ENCODE data around the gene NDUFA7. TPM values are rescaled to one million over a fixed set of nuclear protein-coding genes. Genes with fewer than 3 reads are reported as not detected.

The NDUFA7 gene
- polyA plus RNA-seq, 3 donors = 49.9 to 153 (median 133) TPM

GRCh38 chr19:8329996-8330395 lies 8.8 kb upstream of the NDUFA7 start:
- no peak overlapping the region for H3K4me3 ChIP-seq (replicated peaks in 1 of 3; ENCODE audit: low read depth in 2 of 3, low read length in 3 of 3)
- Mint-ChIP-seq H3K27ac (no peak overlapping the region), H3K9me3 (peaks cover 0 to 19% (median 10%) of the 10 kb centered on the region in 7 donors), H3K27me3 (ENCODE audit: low read depth in 3 of 3) (peaks cover 46 to 57% (median 48%) of the 10 kb centered on the region in 3 donors), H3K4me3 (no peak overlapping the region), H3K36me3 (no peaks in the 10 kb centered on the region), H3K4me1 (no peaks in the 10 kb centered on the region)
- no peak overlapping the region for H2AFZ ChIP-seq (ENCODE audit: insufficient read depth, low read depth, low read length, poor library complexity, severe bottlenecking)
- intact Hi-C loops (cut with micrococcal nuclease) = no loop called here
- H3K36me3 ChIP-seq (replicated peaks in 1 of 2; ENCODE audit: control insufficient read depth in 1 of 2, insufficient read depth in 2 of 2, low read length in 2 of 2) = no peaks in the 10 kb centered on the region
- DNase-seq = no peak
- H3K27me3 ChIP-seq (ENCODE audit: control insufficient read depth in 2 of 2, insufficient read depth in 2 of 2, low read length in 2 of 2) = peaks cover 12 to 20% of the 10 kb centered on the region in 2 donors
- H3K27ac ChIP-seq (ENCODE audit: low read depth in 1 of 2, low read length in 2 of 2) = no peak overlapping the region
- H3K4me1 ChIP-seq (ENCODE audit: control insufficient read depth in 1 of 2, insufficient read depth in 2 of 2, low read length in 2 of 2) = peaks cover 0 to 4% of the 10 kb centered on the region in 2 donors
- no peaks in the 10 kb centered on the region for H3K79me2 ChIP-seq (ENCODE audit: insufficient read depth, low read length)
- peaks cover 3 to 4% of the 10 kb centered on the region in 2 donors for H3K9me3 ChIP-seq (replicated peaks in 1 of 2; ENCODE audit: control insufficient read depth in 1 of 2, insufficient read depth in 1 of 2, low read length in 2 of 2)
- TF ChIP-seq, protein P1, sequence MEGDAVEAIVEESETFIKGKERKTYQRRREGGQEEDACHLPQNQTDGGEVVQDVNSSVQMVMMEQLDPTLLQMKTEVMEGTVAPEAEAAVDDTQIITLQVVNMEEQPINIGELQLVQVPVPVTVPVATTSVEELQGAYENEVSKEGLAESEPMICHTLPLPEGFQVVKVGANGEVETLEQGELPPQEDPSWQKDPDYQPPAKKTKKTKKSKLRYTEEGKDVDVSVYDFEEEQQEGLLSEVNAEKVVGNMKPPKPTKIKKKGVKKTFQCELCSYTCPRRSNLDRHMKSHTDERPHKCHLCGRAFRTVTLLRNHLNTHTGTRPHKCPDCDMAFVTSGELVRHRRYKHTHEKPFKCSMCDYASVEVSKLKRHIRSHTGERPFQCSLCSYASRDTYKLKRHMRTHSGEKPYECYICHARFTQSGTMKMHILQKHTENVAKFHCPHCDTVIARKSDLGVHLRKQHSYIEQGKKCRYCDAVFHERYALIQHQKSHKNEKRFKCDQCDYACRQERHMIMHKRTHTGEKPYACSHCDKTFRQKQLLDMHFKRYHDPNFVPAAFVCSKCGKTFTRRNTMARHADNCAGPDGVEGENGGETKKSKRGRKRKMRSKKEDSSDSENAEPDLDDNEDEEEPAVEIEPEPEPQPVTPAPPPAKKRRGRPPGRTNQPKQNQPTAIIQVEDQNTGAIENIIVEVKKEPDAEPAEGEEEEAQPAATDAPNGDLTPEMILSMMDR (IDR thresholded peaks at IDR 0.05) = no peak
- WGBS (ENCODE audit: insufficient coverage) = 56% methylated on average over 2 of the region's 3 CpGs
- no peaks in the 10 kb centered on the region for H4K20me1 ChIP-seq (ENCODE audit: insufficient read depth, low read length)
- H3K9ac ChIP-seq (ENCODE audit: insufficient read depth, low read length, poor library complexity, severe bottlenecking) = no peak overlapping the region
- no peak overlapping the region for H3K4me2 ChIP-seq (replicated peaks; ENCODE audit: extremely low read depth, low read length, poor library complexity, severe bottlenecking)

- peaks cover 15 to 17% of the 10 kb centered on the region in 2 donors for H3K4me1 ChIP-seq (ENCODE audit: control insufficient read depth in 1 of 2, insufficient read depth in 2 of 2, low read length in 2 of 2)
- H3K9ac ChIP-seq (ENCODE audit: insufficient read depth, low read length, poor library complexity, severe bottlenecking) = no peak overlapping the region
- intact Hi-C loops (cut with micrococcal nuclease) = no loop called here
- Mint-ChIP-seq H3K27me3 (ENCODE audit: low read depth in 3 of 3) (peaks cover 21 to 24% (median 22%) of the 10 kb centered on the region in 3 donors), H3K27ac (no peak overlapping the region), H3K4me3 (no peak overlapping the region), H3K4me1 (peaks cover 20% of the 10 kb centered on the region), H3K36me3 (peaks cover 11 to 18% of the 10 kb centered on the region in 2 donors), H3K9me3 (peaks cover 0 to 14% (median 9%) of the 10 kb centered on the region in 7 donors)
- H2AFZ ChIP-seq (ENCODE audit: insufficient read depth, low read depth, low read length, poor library complexity, severe bottlenecking) = no peak overlapping the region
- no peak for DNase-seq
- TF ChIP-seq, protein P1 (IDR thresholded peaks at IDR 0.05) = no peak
- peaks cover 10 to 16% of the 10 kb centered on the region in 2 donors for H3K36me3 ChIP-seq (replicated peaks in 1 of 2; ENCODE audit: control insufficient read depth in 1 of 2, insufficient read depth in 2 of 2, low read length in 2 of 2)
- no peak overlapping the region for H3K4me3 ChIP-seq (replicated peaks in 1 of 3; ENCODE audit: low read depth in 2 of 3, low read length in 3 of 3)
- H3K9me3 ChIP-seq (replicated peaks in 1 of 2; ENCODE audit: control insufficient read depth in 1 of 2, insufficient read depth in 1 of 2, low read length in 2 of 2) = peaks cover 0 to 3% of the 10 kb centered on the region in 2 donors
- peaks cover 26% of the 10 kb centered on the region for H4K20me1 ChIP-seq (ENCODE audit: insufficient read depth, low read length)
- 100% methylated on average over 1 of the region's 3 CpGs for WGBS (ENCODE audit: insufficient coverage)
- H3K79me2 ChIP-seq (ENCODE audit: insufficient read depth, low read length) = peaks cover 25% of the 10 kb centered on the region
- H3K4me2 ChIP-seq (replicated peaks; ENCODE audit: extremely low read depth, low read length, poor library complexity, severe bottlenecking) = no peak overlapping the region
- no peaks in the 10 kb centered on the region for H3K27me3 ChIP-seq (ENCODE audit: control insufficient read depth in 2 of 2, insufficient read depth in 2 of 2, low read length in 2 of 2)
- H3K27ac ChIP-seq (ENCODE audit: low read depth in 1 of 2, low read length in 2 of 2) = no peak overlapping the region
These were observed 4.3 kb upstream of the NDUFA7 start for GRCh38 chr19:8325454-8325853.

Data from CD14-positive monocyte (primary cell).